OCI-LY3 (cell line): ENCODE data around the gene CDK17.

Experiments
- EZH2phosphoT487 ChIP-seq: fragments of 200-600 bp; shearing (Covaris generic); IDR thresholded peaks from 2 replicates; pipeline ENCODE4 v1.6.1; 2018; ENCODE audit warnings: antibody characterized with exemption, mixed run types, low read depth
- TF ChIP-seq, protein P1 (sequence below): fragments of 200-600, 300-600 bp; sonication (generic); IDR thresholded peaks from 2 replicates; pipeline ENCODE4 v1.5.1; 2014; ENCODE audit warnings: antibody characterized with exemption, low read length, low read depth

- TF ChIP-seq, protein P1, sequence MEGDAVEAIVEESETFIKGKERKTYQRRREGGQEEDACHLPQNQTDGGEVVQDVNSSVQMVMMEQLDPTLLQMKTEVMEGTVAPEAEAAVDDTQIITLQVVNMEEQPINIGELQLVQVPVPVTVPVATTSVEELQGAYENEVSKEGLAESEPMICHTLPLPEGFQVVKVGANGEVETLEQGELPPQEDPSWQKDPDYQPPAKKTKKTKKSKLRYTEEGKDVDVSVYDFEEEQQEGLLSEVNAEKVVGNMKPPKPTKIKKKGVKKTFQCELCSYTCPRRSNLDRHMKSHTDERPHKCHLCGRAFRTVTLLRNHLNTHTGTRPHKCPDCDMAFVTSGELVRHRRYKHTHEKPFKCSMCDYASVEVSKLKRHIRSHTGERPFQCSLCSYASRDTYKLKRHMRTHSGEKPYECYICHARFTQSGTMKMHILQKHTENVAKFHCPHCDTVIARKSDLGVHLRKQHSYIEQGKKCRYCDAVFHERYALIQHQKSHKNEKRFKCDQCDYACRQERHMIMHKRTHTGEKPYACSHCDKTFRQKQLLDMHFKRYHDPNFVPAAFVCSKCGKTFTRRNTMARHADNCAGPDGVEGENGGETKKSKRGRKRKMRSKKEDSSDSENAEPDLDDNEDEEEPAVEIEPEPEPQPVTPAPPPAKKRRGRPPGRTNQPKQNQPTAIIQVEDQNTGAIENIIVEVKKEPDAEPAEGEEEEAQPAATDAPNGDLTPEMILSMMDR: no peak
- no peak for TF ChIP-seq EZH2phosphoT487
Observed at GRCh38 chr12:96237035-96237434, 163.2 kb downstream of the CDK17 start.
